Neural progenitor cell (in vitro differentiated cells): ENCODE measurements around the gene SS18L1.

Source experiments
- CTCF ChIP-seq: fragments of 200-600 bp; sonication (generic); IDR thresholded peaks from 2 replicates; pipeline ENCODE4 v1.5.1; 2017; ENCODE audit warnings: antibody characterized with exemption, mild to moderate bottlenecking
- EZH2 ChIP-seq: fragments of 200-600 bp; sonication (generic); IDR thresholded peaks from 2 replicates; pipeline ENCODE4 v1.6.1; 2017; ENCODE audit warnings: antibody characterized with exemption, mild to moderate bottlenecking, moderate library complexity

DNA sequence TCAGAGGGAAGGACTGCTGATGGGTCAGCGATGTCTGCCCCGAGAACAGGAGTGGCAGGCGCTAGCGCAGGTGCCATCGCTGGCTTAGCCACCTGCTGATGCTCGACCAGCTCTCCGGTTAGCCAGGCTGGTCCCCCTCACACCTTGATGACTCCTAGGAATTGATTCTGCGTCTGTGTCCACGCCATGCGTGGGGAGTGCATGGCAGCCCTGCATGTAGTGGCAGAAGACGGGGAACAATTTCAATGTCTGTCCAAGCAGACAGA, 6.7 kb downstream of the SS18L1 start:
- TF ChIP-seq CTCF (no peak), EZH2 (no peak)
